ENCODE results near the gene SHROOM3.
"Not testable (repeated sequence)": the region's sequence is repeated elsewhere in the genome, so short reads cannot be mapped to it uniquely, and the experiment has no call there.

The SHROOM3 gene

DNA sequence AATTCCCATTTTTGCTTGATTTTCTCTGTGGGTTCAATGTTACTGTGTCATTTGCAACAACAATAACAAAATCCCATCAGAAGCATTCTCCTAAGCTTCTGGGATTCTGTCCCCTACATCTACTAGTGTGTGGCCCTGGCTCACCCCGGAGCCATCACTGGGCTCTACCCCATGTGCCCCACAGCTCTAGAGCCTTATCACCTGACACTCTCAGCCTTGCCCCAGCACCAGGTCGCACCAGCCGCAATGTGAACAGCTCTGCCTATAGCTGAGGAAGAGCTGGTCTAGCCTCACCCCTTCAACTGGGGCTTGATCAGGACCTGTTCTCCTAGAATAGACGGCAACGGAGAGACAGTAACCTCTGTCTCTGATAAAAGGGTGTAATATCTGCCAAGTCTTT is 161.7 kb downstream of the SHROOM3 start:
- DNase-seq = no peak

DNA sequence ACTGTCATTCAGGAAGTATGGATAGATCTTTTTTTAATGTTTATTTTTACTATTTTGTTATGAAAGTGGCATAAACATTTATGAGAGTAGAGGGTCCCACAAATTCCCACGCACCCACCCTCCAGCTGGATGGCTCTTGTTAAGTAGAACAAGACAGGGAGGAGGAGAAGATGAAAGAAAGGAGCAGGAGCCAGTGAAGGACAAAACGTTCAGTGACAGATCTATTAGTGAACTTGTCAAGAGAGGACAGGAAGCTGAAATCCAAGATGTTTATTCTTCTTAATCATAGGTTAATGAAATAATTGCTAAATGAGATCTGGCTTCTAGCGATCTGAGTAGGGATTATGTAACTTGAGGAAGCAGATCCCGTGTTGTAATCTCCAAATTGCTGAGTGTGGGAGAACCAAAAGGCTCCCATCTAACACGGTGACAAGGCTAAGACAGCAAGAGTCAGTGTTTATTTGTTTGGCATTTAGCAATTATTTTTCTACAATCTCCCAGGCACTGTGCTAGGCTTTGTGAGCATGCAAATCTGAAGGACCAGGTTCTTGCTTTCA is 162.5 kb downstream of the SHROOM3 start:
- no peak for DNase-seq

DNA sequence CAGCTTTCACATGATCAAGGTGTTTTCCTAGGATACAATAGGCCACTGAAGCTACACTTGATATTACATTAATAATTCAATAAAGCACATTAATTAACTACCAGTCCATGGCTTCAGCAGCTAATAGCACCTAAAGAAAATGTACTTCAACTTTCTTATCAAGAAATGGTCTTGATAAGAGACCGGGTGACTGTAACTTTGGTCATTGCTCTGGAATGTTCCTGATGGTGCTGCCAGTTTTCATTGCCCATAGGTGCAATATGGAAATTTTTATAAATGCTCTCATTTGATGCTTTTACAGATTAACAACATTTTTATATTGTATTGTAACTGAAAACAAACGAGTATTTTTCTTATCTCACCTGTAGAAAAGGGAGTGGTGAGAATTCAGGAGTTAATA is 165.4 kb downstream of the SHROOM3 start:
- no peak for DNase-seq

DNA sequence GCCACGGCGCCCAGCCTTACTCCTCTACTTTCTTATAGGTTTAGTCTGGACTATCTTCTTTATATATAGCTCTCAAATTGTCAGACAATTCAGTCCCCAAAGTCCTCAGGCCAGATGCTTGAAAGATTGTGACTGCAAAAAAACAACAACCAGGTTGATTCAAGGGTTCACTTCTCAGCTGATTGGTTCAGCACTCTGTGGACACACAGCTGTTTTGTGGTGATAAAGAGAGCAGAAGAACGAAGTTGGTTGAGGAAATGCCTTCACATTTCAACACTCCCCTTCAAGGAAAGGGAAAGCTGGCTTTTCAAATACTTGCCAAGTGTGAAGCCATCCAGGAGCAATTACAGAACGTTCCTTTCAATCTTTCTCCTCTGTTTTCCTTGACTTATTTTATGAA is 166.8 kb downstream of the SHROOM3 start:
- no peak for DNase-seq

DNA sequence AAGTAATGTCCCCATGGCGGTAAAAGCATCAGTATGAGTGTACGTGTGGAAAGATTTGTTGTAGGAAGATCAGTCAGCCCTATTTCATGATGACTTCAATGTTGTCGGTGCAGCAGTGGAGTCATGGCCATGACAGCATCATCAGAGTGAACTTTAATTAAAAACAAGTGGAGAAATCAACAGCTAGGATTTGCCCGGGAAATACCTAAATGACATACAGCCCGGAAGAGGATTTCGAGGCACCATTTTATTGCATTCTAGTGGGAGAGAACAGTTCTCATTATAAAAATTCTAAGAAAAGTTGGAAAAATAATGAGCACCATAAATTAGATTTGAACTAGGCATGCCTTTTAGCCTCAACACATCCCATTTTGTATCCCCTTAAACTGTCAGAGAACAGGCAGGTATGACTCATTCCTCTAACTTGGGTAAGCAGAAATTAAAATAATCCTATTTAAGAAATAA is 170.1 kb downstream of the SHROOM3 start:
- DNase-seq = no peak

DNA sequence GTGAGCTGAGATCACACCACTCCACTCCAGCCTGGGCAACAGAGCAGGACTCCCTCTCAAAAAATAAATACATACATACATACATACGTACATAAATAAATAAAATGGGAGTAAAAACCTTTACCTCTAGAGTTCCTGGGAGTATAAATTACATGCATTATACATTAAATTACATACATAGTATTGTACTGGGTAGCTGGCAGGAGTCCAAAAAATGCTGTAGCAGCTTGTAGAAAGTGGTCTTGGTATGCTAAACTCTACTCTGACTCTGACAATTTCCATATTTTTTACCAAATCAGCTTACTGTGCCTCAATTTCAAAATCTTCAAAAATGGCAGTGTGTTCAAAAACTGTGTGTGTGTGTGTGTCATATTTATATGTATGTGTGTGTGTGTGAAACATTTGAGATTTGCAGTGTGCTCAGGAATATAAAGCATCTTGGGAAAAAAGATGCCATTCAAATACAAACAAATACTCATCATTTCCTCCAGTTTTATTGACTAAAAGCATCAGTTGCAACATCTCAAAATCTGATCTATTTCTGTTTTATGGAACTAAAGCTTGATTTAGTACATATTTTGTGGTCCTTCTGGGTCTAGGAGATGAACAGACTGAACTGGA is 171.7 kb downstream of the SHROOM3 start:
- DNase-seq = no peak

DNA sequence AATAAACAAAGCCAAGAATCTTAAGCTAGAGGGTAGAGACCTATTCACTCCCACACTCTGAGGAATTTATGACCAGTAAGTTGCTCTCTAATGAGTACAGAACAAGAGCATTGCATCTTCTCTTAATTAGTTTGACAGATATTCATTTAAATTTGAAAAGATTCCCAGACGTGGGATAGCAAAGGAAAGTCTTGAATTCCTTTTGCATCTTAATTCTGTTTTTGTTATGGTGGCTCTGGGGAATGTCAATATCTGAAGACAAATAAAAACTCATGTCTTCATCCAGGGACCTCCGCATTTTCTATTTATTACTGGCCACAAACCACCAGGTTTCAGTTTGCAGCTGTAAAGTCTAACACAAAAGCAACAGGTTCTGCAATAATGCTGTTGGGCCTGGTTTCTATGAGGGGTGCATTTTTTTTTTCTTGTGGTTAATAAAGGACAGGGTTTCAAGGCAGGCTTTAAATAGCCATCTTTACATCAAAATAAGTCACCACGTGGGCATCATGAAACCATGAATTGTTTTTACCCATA is 172.3 kb downstream of the SHROOM3 start:
- DNase-seq = no peak

DNA sequence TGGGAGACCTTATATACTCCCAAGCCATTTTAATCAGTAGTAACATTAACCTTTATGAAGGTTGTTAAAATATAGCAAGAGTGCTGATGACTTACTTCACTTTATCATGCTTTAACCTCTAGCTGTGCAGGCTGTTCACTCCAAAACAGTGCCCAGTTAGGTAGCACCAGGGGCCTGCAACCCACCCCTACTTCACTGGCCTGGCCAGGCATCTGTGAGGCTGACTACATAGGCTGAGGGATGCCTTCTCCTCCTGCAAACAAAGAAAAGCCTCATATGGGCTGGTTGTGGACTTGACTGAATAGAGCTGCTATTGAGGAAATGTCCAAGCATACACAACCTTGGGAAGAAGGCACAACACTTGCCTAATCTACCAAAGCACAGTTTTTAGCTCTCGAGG is 172.8 kb downstream of the SHROOM3 start:
- DNase-seq = no peak

DNA sequence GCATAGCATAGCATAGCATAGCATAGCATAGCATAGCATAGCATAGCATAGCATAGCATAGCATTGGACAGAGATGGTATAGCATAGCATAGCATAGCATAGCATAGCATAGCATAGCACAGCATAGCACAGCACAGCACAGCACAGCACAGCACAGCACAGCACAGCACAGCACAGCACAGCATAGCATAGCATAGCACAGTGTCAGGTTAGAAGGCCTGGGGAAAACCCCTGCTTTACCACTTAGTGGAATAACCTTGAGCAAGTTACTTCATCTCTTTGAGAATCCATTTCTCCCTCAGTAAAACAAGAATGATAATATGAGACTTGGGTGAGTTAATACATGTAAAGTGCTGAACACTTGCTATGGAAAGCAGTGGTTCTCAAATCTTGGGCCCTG is 173.5 kb downstream of the SHROOM3 start:
- DNase-seq = not testable (repeated sequence)

DNA sequence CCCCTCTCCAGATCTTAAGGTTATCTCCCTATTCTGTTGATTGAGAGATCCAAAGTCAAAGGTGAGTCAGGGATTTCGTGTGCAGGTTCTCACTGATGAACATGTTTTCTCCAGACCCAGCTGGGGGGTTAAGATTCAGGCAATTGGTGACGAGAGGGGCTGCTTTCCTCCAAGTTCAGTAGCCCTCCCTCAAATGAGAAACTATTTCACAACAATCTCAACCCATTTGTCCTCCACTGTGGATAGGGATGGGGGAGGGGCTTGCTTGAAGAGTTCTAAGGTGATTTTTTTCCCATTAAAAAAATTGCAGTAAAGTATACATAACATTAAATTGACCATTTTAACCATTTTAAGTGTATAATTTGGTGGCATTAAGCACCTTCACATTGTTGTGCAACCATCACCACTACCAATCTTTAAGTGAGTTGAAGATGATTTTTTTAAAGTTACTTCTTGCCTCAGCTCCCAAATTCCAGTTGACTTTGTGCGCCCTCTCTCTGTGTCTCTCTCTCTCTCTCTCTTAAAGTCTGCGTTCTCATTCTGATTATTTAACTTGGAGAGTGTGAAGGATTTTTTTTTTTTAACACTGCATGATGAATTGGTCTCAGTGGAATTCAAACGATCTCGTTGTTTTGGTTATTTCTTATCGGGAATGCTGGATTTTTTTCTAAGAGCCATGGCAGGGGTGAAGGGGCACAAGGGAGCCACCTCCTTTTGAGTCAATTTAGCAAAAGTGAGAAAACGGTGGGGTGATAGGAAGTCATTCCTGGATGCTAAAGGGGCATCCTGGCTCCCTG is 175.9 kb downstream of the SHROOM3 start:
- no peak for DNase-seq

DNA sequence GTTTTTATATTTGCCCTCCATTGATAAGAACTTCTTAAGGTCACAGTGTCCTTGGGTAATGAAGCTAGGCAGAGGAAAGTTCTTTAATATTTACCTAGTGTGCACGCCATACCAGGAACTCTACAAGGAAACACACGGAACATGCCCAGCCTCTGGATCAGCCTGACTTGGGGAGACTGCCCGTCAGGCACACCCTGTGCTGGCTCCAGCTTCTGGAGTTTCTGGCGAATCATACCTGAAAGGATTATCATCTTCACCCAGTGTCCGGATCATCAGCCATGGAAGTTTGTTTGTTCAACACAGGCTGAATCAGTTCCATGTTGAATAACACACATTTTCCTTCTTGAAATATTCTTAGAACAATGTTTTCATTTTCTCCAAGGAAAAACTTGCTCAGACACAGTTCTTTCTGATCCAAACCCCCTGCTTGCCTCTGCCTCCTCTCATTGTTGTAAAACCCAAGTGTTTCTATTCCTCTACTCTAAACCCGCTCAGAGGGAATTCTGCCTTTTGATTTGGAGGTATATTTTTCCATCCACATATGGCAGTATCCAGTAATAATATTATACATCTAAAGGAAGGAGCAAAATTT is 176.7 kb downstream of the SHROOM3 start:
- no peak for DNase-seq

DNA sequence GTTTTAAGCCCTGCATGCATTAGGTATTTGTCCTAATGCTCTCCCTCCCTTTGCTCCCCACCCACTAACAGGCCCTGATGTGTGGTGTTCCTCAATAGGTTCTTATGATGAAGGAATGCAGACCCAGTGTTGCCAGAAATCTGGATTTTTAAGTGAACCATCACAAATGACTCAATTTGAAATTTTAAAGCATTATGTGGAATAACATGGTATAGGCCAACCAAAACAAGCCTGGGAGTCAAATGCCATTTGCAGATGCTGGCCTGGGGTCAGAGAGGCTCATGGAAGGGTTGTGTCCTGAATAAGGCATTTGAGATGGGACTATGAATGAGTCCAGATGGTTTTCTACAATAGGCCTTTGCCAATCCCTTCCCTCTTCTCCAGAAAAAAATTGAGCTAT is 179.6 kb downstream of the SHROOM3 start:
- no peak for DNase-seq

DNA sequence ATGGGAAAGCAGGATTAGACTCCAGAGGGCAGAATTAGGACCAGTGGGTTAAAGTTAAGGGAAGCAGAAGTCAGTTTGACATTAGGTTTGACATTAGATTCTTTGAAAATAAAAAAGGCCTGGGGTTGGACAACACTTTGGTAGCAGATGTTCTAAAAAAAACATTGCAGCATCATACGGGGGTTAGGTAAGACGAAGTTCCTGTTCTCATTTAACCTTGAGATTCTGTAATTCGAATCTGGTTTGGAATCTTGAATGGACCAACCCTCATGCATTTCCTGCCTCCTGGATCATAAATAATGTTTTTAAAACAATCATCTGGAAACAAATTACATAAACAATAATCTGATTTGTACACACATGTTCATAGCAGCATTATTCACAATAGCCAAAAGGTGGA is 181.0 kb downstream of the SHROOM3 start:
- DNase-seq = no peak

DNA sequence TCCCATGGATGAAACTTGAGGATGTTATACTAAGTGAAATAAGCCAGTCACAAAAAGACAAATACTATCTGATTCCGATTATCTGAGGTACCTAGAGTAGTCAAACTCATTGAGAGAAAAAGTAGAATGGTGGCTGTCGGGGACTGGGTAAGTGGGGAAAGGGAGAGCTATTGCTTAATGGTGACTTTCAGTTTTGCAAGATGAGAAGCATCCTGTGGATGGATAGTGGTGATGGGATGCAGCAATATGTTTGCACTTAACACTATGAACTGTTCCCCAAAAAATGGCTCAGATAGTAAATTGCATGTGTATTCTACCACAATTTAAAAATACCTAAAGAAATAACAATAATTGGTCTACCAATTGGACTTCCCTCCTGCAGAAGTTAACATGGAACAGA is 181.5 kb downstream of the SHROOM3 start:
- no peak for DNase-seq

DNA sequence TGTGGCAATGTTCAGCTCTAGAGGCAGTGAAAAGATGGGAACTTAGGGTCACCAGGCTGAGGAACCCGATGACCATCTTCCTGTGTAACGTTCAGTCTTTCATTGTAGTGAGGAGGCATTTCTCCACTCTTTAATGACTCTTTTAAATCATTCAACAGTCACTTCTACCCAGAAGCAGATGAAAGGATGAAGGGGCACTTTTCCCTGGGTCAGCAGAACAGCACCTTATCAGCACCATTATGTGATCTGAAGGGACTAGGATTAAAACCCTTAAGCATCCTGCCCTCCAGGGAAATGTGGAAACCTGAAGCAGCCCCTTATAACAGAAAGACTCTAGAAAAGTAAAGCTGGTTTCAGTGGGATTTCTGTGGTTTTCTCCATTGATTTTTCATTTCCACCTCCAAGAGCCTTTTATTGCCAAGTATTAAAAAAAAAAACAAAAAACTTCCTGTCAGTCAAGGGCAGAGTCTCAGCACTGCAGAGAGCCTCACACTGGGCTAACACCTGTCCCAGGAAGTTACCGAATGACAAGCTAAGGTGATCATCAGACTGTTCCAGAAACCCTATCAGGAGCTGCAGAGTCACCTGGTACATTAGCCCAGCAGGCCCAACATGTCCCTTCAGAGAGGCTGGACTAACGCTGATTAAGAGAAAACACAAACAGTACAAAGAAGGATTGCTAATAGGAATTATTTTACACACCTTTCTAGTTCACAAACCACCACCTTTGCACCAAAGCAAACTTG is 185.9 kb downstream of the SHROOM3 start:
- DNase-seq = no peak

DNA sequence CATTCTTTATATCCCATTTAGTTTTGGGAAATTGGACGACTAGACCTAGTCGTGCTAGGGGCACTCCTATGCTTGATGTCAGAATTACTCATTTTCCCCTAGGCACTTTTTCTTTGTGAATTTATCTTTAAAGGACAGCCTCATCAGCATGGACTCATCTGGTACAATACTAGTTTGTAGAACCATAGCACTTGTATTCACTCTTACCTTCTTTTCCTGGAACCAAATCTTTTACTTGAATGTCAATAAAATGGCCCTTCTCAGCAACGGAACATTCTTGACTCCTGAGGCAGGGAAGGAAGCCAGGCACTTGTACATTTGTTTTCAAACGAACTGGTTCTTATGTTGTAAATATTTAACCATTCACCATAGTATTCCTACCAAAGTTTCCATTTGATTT is 187.1 kb downstream of the SHROOM3 start:
- no peak for DNase-seq

DNA sequence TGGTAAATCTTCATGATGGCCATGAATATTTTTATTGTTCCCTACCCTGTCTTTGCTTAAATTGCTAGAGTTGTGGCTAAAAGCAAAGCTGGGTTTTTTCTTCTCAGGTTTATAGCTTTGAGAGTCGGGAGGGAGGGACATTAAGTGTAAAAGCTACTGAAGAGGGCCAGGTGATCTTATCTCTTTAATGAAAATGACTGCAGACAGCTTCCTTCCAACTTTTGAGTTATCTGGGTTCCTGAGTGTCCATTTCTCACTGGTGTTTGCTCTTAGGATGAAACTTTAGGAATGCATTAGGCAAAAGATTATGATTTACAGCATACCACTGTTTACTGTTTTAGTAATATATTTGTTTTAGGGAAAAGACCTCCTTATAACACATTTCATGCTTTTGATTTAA is 187.7 kb downstream of the SHROOM3 start:
- DNase-seq = no peak

DNA sequence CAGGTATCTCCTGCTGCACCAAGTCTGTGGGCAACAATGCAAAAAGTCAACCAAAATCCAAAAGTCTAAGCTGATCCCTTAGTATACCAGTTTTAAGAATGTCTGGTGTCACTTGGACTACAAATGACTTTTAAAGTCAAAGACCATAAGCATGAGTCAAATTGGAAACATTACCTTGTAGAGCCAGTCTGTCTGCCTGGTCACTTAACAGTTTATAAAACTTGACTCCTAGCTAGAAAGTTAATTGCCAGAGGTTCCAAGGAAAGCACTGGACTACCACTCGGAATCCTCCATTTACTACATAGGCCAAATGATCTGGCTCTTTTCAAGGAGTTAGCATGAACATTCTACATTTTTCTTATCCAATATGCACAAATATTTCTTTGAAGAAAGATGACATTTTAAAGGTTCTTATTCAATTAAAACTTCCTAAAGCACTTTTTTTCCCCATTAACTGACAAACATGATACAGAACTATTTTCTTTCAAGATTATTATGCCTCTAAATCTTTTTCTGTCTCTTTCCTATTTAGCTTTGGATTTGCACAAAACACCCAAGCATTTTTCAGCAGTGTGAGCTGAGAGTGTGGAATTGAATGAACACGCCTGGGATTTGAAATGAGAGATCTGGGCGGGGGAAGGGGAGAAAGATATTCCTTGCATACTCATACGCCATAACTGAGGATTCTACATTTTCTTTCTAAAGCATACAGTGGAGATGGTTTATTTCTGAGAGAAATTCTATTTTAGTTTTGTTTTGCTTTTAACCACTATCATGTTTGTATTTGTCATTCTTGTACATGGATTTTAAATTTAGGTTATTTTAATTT is 188.4 kb downstream of the SHROOM3 start:
- DNase-seq = no peak

DNA sequence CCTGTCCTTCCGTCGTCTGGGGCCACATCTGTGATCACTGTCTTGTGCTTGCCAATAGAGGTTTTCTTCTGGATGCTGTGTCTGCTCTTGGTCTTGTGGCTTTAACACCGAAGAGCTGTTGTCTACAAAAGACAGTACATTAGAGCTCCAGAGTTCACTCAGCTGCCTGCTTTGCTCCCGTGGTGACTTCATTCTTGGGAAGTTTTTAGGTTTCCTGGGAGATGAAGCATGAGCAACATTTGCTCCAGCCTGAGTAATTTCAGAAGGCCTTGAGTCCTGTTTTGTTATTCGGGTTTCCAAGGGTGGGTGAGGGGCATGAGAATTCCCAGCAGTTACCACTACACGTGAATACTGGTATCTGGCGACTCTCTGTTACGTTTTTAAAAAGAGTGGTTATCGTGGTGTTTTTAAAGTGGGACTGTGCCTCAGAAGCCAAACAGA is 189.2 kb downstream of the SHROOM3 start:
- peak; percentile 6 for DNase-seq

DNA sequence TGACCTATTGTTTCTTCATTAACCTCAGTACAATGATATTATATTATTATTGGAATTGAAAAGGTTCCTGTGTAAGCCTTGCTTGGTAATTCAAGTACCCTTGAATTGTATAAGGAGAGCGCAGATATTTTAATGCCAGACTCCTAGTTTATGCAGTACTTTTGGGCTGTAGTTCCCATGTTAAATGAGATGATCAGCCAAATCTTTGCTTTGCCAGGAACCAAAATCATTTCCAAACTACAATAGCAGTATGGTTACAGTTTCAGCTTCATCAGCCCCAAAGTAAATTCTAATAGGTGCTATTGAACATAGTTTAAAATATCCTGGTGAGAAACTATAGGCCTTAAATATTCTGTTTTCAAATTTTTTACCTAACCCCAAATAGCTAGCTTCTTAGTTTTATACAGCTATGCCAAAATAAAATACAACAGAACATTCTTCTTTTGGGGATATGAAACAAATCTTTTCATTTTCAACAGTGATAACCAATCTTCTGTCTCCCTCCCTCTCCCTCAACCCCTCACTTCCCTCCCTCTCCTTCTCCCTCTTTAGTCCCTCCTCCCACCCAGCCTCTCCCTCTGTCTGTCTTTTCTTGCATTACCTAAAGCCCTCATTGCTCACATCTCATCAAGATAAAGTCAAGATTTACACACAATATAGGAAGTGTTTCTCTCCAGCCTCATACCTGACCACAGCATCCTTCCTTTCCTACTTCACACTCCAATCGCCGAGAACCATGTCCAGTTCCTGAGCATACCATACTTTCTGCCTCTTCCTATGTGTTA is 190.1 kb downstream of the SHROOM3 start:
- no peak for DNase-seq

All from activated CD4-positive, alpha-beta T cell treated with anti-CD3 and anti-CD28 coated beads, Interleukin-2, Interleukin-6, amounts not matched to agents 100 ng/mL and 50 ng/mL, durations not matched to agents 16 hours and 8 hours (primary cell).